Gastrocnemius medialis (tissue), 4 donors: ENCODE results near the gene KCNQ4. TPM values are rescaled to one million over a fixed set of nuclear protein-coding genes. Genes with fewer than 3 reads are reported as not detected.
A peak's percentile ranks its signal among the peaks of the same experiment; 100 is the strongest.

Experiments
- ATAC-seq, 2 donors: fragments of 150-250 bp; one replicate each; pipeline ENCODE4 v1.9.1; 2016
- DNase-seq, 2 donors: peaks; one replicate each; pipeline ENCODE4 v3.0.0-alpha.2; 2019
- H3K27ac ChIP-seq, 4 donors: fragments of 200-600 bp; sonication (generic); 1 replicate in 1 of 4; 2 replicates in 3 of 4; pipeline ENCODE4 v1.5.1; 2016 to 2018; ENCODE audit warnings: mild to moderate bottlenecking in 2 of 4, moderate library complexity in 1 of 4
- H3K27me3 ChIP-seq, 3 donors: fragments of 200-600 bp; sonication (generic) in 2 of 3; 1 replicate in 1 of 3; 2 replicates in 2 of 3; pipeline versions ENCODE4 v1.5.1 to v1.6.0; 2016 to 2019; ENCODE audit warnings: mild to moderate bottlenecking in 1 of 3, moderate library complexity in 1 of 3
- H3K36me3 ChIP-seq, 2 donors: fragments of 200-600 bp; sonication (generic) in 1 of 2; one replicate each; pipeline ENCODE4 v1.5.1; 2017 to 2018
- H3K4me1 ChIP-seq, 2 donors: fragments of 200-600 bp; sonication (generic) in 1 of 2; one replicate each; pipeline ENCODE4 v1.5.1; 2016 to 2017; ENCODE audit warnings: mild to moderate bottlenecking in 2 of 2
- H3K4me3 ChIP-seq, 4 donors: fragments of 200-600 bp; sonication (generic) in 3 of 4; 1 replicate in 1 of 4; 2 replicates in 3 of 4; pipeline ENCODE4 v1.5.1; 2016 to 2019; ENCODE audit warnings: mild to moderate bottlenecking in 2 of 4
- H3K9me3 ChIP-seq, 3 donors: fragments of 200-600 bp; sonication (generic) in 2 of 3; 1 replicate in 1 of 3; 2 replicates in 2 of 3; pipeline ENCODE4 v1.5.1; 2016 to 2019
- POLR2A ChIP-seq, 2 donors: fragments of 450-650 bp; IDR thresholded peaks; one replicate each; pipeline ENCODE4 v1.6.1; 2017; ENCODE audit warnings: antibody characterized with exemption in 2 of 2, mild to moderate bottlenecking in 2 of 2, moderate library complexity in 2 of 2
- in situ Hi-C, 4 donors: fragments of 200-750 bp; cut with MboI; loops; one replicate each; pipeline versions ENCODE4 v1.15.0 to v1.8.0; 2017; ENCODE audit warnings: low sequenced_read_pairs in 4 of 4
- intact Hi-C: fragments of 100-400 bp; cut with DNase I; formaldehyde crosslinking; loops from one replicate; pipeline ENCODE4 v1.15.1; 2023; ENCODE audit warnings: low total_unique reads
- total RNA-seq, 4 donors: library from RNA; depleted of rRNA; stranded (reverse); fragments of >200 nt; gene quantifications; one replicate each; pipeline versions ENCODE4 v1.1.0 to v1.2.3, GENCODE V29; 2016
- TF ChIP-seq, protein P1 (sequence below), 5 experiments: fragments of 450-650 bp in 3 of 5; fragments of 200-600 bp in 2 of 5; sonication (generic) in 2 of 5; IDR thresholded peaks in 4 of 5; conservative IDR thresholded peaks in 1 of 5; 1 replicate in 4 of 5; 2 replicates in 1 of 5; pipeline ENCODE4 v1.5.1; 2016 to 2019; ENCODE audit warnings: antibody characterized with exemption in 5 of 5, mild to moderate bottlenecking in 3 of 5, moderate library complexity in 3 of 5

Gene KCNQ4
- total RNA-seq, 4 donors from 2014 or later = 2.9 to 8.2 (median 3.5) TPM

DNA sequence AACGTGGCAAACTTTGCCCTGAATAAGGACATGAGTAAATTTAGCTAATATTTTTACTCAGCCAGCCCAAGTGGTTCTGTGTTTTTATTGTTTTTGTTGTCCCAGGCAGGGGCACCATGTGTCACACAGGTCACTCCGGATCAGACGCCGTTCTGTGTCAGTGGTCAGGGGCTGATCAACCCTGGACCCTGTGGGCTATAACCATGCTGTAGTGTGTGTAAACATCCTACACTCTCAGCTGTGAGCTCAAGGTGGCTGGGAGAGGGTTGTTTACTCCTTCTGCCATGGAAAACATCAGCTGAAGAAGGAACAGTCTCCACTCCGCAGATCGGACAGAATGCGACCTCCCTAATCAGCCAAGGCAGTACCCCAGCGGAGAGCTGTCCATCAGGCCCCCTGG lies 26.5 kb upstream of the KCNQ4 start:
- Histone ChIP-seq H3K36me3 (peaks cover 0 to 57% of the 10 kb centered on the region in 2 donors), H3K4me1 (peaks cover 39 to 60% of the 10 kb centered on the region in 2 donors), H3K9me3 (no peaks in the 10 kb centered on the region), H3K27me3 (no peaks in the 10 kb centered on the region), H3K4me3 (no peak overlapping the region), H3K27ac (peak overlapping the region; percentile 9 to 84 (median 61))
- intact Hi-C loops = no loop called here
- no peak for TF ChIP-seq POLR2A (IDR thresholded peaks at IDR 0.05)
- TF ChIP-seq, protein P1, sequence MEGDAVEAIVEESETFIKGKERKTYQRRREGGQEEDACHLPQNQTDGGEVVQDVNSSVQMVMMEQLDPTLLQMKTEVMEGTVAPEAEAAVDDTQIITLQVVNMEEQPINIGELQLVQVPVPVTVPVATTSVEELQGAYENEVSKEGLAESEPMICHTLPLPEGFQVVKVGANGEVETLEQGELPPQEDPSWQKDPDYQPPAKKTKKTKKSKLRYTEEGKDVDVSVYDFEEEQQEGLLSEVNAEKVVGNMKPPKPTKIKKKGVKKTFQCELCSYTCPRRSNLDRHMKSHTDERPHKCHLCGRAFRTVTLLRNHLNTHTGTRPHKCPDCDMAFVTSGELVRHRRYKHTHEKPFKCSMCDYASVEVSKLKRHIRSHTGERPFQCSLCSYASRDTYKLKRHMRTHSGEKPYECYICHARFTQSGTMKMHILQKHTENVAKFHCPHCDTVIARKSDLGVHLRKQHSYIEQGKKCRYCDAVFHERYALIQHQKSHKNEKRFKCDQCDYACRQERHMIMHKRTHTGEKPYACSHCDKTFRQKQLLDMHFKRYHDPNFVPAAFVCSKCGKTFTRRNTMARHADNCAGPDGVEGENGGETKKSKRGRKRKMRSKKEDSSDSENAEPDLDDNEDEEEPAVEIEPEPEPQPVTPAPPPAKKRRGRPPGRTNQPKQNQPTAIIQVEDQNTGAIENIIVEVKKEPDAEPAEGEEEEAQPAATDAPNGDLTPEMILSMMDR (IDR thresholded peaks at IDR 0.05 in 4 of 5, conservative IDR thresholded peaks at IDR 0.05 in 1 of 5) = no peak
- DNase-seq (no peak), ATAC-seq (no peak)
- in situ Hi-C loops = no loop called here

DNA sequence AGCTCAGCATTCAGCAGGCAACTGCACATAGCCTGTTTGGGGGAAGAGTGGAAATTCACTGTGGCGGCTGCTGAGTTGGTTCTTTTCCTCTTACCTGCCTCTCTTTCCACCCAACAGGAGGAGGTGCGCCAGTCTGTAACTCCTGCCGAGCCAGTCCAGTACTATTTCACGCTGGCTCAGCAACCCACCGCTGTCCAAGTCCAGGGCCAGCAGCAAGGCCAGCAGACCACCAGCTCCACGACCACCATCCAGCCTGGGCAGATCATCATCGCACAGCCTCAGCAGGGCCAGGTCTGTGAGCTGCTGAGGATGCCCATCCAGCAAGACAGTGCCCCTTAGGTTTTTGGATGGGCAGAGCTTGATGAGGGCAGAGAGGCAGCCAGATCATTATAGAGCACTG lies 25.6 kb upstream of the KCNQ4 start:
- no peaks in the 10 kb centered on the region for H3K27me3 ChIP-seq
- H3K4me3 ChIP-seq = no peak overlapping the region
- H3K4me1 ChIP-seq = peaks cover 46 to 60% of the 10 kb centered on the region in 2 donors
- no peak for TF ChIP-seq POLR2A (IDR thresholded peaks at IDR 0.05)
- TF ChIP-seq, protein P1 (IDR thresholded peaks at IDR 0.05 in 4 of 5, conservative IDR thresholded peaks at IDR 0.05 in 1 of 5) = no peak
- DNase-seq = no peak
- H3K36me3 ChIP-seq = peaks cover 0 to 56% of the 10 kb centered on the region in 2 donors
- H3K9me3 ChIP-seq = no peaks in the 10 kb centered on the region
- in situ Hi-C loops (no loop called here), intact Hi-C loops (no loop called here)
- ATAC-seq = no peak
- peak overlapping the region in 3 of 4 donors; percentile 49 to 73 (median 55) for H3K27ac ChIP-seq

DNA sequence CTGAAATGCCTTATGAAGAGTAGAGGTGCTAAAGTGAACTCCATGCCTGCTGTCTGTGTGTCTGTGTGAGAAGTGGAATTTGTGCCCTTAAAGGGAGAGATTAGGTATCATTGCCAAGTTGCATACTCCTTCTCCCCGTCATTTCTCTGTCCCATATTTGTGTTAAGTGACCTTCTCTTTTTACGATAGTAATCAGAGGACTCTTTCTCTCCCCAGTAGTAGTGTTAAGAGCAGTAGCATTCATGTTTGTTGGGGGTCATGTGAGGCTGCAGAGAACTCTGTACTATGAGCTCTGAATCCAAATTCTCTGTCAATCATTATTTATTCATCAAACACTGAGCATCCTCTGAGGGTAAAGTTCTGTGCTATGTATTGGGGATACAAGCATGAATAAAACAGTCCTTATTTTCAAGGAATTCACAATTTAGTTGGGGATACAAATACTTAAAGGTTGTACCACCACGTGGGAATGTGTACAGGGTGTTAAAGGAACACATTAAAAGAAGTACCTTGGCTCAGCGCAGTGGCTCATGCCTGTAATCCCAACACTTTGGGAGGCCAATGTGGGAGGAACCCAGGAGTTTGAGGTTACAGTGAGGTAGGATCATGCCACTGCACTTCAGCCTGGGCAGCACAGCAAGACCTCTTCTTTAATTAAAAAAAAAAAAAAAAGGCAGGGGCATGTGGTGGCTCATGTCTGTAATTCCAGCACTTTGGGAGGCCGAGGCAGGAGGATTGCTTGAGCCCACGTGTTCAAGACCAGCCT lies 24.8 kb upstream of the KCNQ4 start:
- DNase-seq (no peak), ATAC-seq (no peak)
- TF ChIP-seq, protein P1 (IDR thresholded peaks at IDR 0.05 in 4 of 5, conservative IDR thresholded peaks at IDR 0.05 in 1 of 5) = no peak
- no peak for TF ChIP-seq POLR2A (IDR thresholded peaks at IDR 0.05)
- Histone ChIP-seq H3K9me3 (no peaks in the 10 kb centered on the region), H3K27ac (peak overlapping the region in 3 of 4 donors; percentile 49 to 73 (median 55)), H3K4me1 (peaks cover 51 to 60% of the 10 kb centered on the region in 2 donors), H3K36me3 (peaks cover 0 to 53% of the 10 kb centered on the region in 2 donors), H3K4me3 (no peak overlapping the region), H3K27me3 (no peaks in the 10 kb centered on the region)
- intact Hi-C loops = no loop called here
- in situ Hi-C loops = no loop called here

DNA sequence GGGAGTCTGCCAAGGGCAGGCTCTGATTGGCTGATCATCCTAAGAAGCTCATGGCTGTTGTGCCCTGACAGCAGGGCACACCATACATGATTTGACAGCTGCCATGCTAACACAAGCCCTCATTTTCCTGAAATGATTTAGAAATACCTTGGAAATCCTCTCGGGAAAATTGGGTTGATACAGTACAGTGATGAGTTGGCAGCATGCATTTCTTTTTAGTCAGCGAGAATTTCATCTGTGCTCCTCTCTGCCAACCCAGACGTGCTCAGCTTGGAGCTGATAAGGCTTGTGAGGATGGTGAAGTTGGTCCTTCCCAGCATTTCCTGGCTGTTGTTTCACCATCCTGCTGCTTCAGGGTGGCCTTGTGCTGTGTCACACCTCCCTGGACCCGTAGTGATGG lies 22.6 kb upstream of the KCNQ4 start:
- no peaks in the 10 kb centered on the region for H3K27me3 ChIP-seq
- no peaks in the 10 kb centered on the region for H3K9me3 ChIP-seq
- ATAC-seq = no peak
- peaks cover 40 to 44% of the 10 kb centered on the region in 2 donors for H3K4me1 ChIP-seq
- H3K27ac ChIP-seq = peak overlapping the region in 3 of 4 donors; percentile 12 to 56 (median 55)
- no peak for DNase-seq
- TF ChIP-seq, protein P1 (IDR thresholded peaks at IDR 0.05 in 4 of 5, conservative IDR thresholded peaks at IDR 0.05 in 1 of 5) = no peak
- no peak for TF ChIP-seq POLR2A (IDR thresholded peaks at IDR 0.05)
- H3K4me3 ChIP-seq = no peak overlapping the region
- peaks cover 0 to 56% of the 10 kb centered on the region in 2 donors for H3K36me3 ChIP-seq
- in situ Hi-C loops = no loop called here
- intact Hi-C loops = no loop called here
